Measurements from ENCODE around the gene NRXN3. TPM values are rescaled to one million over a fixed set of nuclear protein-coding genes. Genes with fewer than 3 reads are reported as not detected.

NRXN3 gene
- polyA plus RNA-seq, 1 donor (not counting 4 experiments of a cell fraction or from before 2014, with no cell fraction given) = 0.89 TPM

- dilution Hi-C loops (cut with MboI; ENCODE audit: extremely low pct_ligation_motif_present, low sequenced_read_pairs) = no loop called here
- TF ChIP-seq EZH2 (IDR thresholded peaks at IDR 0.05; ENCODE audit: low read length) (no peak), CTCF (optimal IDR thresholded peaks at IDR 0.05 in 1 of 3, IDR thresholded peaks at IDR 0.05 in 1 of 3, conservative IDR thresholded peaks at IDR 0.05 in 1 of 3; ENCODE audit: extremely low read depth in 1 of 3, insufficient read depth in 2 of 3, low read length in 3 of 3) (no peak)
- no peak for FAIRE-seq
Observed at GRCh38 chr14:79534703-79535353, 1364.7 kb downstream of the NRXN3 start.

GRCh38 chr14:79540394-79540793 is 1370.2 kb downstream of the NRXN3 start:
- no peak for DNase-seq (ENCODE audit: low read depth, low spot score)
- no peak for TF ChIP-seq CTCF (optimal IDR thresholded peaks at IDR 0.05 in 1 of 3, IDR thresholded peaks at IDR 0.05 in 1 of 3, conservative IDR thresholded peaks at IDR 0.05 in 1 of 3; ENCODE audit: extremely low read depth in 1 of 3, insufficient read depth in 2 of 3, low read length in 3 of 3)

More at GRCh38 chr14:79534703-79535353, 1364.7 kb downstream of the NRXN3 start:
- Histone ChIP-seq H3K79me2 (ENCODE audit: control insufficient read depth, insufficient read depth, low read length) (no peaks in the 10 kb centered on the region), H3K36me3 (ENCODE audit: control insufficient read depth in 2 of 2, extremely low read depth in 1 of 2, insufficient read depth in 2 of 2, low read length in 2 of 2) (no peaks in the 10 kb centered on the region), H3K9me1 (ENCODE audit: control insufficient read depth, extremely low read depth, insufficient read depth, low read length) (no peaks in the 10 kb centered on the region), H4K20me1 (ENCODE audit: control insufficient read depth, extremely low read depth, insufficient read depth, low read length) (no peaks in the 10 kb centered on the region), H3K4me1 (ENCODE audit: control insufficient read depth, extremely low read depth, insufficient read depth, low read length) (no peaks in the 10 kb centered on the region), H3K4me2 (ENCODE audit: control insufficient read depth, extremely low read depth, insufficient read depth, low read depth, low read length) (no peak overlapping the region), H3K9me3 (ENCODE audit: control insufficient read depth, low read depth, low read length) (no peaks in the 10 kb centered on the region), H3K9ac (ENCODE audit: control insufficient read depth, extremely low read depth, insufficient read depth, low read length) (no peak overlapping the region), H2AFZ (ENCODE audit: control insufficient read depth, low read length) (no peak overlapping the region), H3K27me3 (ENCODE audit: control insufficient read depth, extremely low read depth, insufficient read depth, low read length) (no peaks in the 10 kb centered on the region), H3K4me3 (ENCODE audit: control insufficient read depth in 2 of 3, extremely low read depth in 1 of 3, insufficient read depth in 2 of 3, low read depth in 1 of 3, low read length in 3 of 3) (no peak overlapping the region), H3K27ac (ENCODE audit: control insufficient read depth, insufficient read depth, low read length) (no peak overlapping the region)
- DNase-seq (ENCODE audit: low read depth, low spot score) = no peak

More at GRCh38 chr14:79540394-79540793, 1370.2 kb downstream of the NRXN3 start:
- H3K79me2 ChIP-seq (ENCODE audit: control insufficient read depth, insufficient read depth, low read length) = no peaks in the 10 kb centered on the region
- no peak overlapping the region for H3K4me3 ChIP-seq (ENCODE audit: control insufficient read depth in 2 of 3, extremely low read depth in 1 of 3, insufficient read depth in 2 of 3, low read depth in 1 of 3, low read length in 3 of 3)
- no peaks in the 10 kb centered on the region for H3K9me1 ChIP-seq (ENCODE audit: control insufficient read depth, extremely low read depth, insufficient read depth, low read length)
- H4K20me1 ChIP-seq (ENCODE audit: control insufficient read depth, extremely low read depth, insufficient read depth, low read length) = no peaks in the 10 kb centered on the region
- no peak overlapping the region for H3K27ac ChIP-seq (ENCODE audit: control insufficient read depth, insufficient read depth, low read length)
- H3K9me3 ChIP-seq (ENCODE audit: control insufficient read depth, low read depth, low read length) = no peaks in the 10 kb centered on the region
- no peak for FAIRE-seq
- H3K36me3 ChIP-seq (ENCODE audit: control insufficient read depth in 2 of 2, extremely low read depth in 1 of 2, insufficient read depth in 2 of 2, low read length in 2 of 2) = no peaks in the 10 kb centered on the region
- H3K9ac ChIP-seq (ENCODE audit: control insufficient read depth, extremely low read depth, insufficient read depth, low read length) = no peak overlapping the region
- no peaks in the 10 kb centered on the region for H3K27me3 ChIP-seq (ENCODE audit: control insufficient read depth, extremely low read depth, insufficient read depth, low read length)
- H3K4me1 ChIP-seq (ENCODE audit: control insufficient read depth, extremely low read depth, insufficient read depth, low read length) = peaks cover 5% of the 10 kb centered on the region
- dilution Hi-C loops (cut with MboI; ENCODE audit: extremely low pct_ligation_motif_present, low sequenced_read_pairs) = no loop called here
- H3K4me2 ChIP-seq (ENCODE audit: control insufficient read depth, extremely low read depth, insufficient read depth, low read depth, low read length) = no peak overlapping the region
- H2AFZ ChIP-seq (ENCODE audit: control insufficient read depth, low read length) = no peak overlapping the region
